Gastrocnemius medialis (tissue), 4 donors: ENCODE results near the gene ADGRF5.

Experiments used
- CTCF ChIP-seq, 5 experiments: fragments of 450-650 bp in 3 of 5; fragments of 200-600 bp in 2 of 5; sonication (generic) in 2 of 5; IDR thresholded peaks in 4 of 5; conservative IDR thresholded peaks in 1 of 5; 1 replicate in 4 of 5; 2 replicates in 1 of 5; pipeline ENCODE4 v1.5.1; 2016 to 2019; ENCODE audit warnings: antibody characterized with exemption in 5 of 5, mild to moderate bottlenecking in 3 of 5, moderate library complexity in 3 of 5
- POLR2A ChIP-seq, 2 donors: fragments of 450-650 bp; IDR thresholded peaks; one replicate each; pipeline ENCODE4 v1.6.1; 2017; ENCODE audit warnings: antibody characterized with exemption in 2 of 2, mild to moderate bottlenecking in 2 of 2, moderate library complexity in 2 of 2

GRCh38 chr6:46937642-46938041, 15.9 kb upstream of the ADGRF5 start:
- TF ChIP-seq CTCF (IDR thresholded peaks at IDR 0.05 in 4 of 5, conservative IDR thresholded peaks at IDR 0.05 in 1 of 5) (no peak), POLR2A (IDR thresholded peaks at IDR 0.05) (no peak)
